HG03103 (cell line): ENCODE measurements around the gene ASPG.

Source experiments
- ATAC-seq: cut with Tn5 transposase; IDR thresholded peaks from one replicate; pipeline ENCODE4 v1.9.1; 2021; ENCODE audit warnings: low read depth; ENCODE audit not compliant: unreplicated experiment

Gene ASPG

DNA sequence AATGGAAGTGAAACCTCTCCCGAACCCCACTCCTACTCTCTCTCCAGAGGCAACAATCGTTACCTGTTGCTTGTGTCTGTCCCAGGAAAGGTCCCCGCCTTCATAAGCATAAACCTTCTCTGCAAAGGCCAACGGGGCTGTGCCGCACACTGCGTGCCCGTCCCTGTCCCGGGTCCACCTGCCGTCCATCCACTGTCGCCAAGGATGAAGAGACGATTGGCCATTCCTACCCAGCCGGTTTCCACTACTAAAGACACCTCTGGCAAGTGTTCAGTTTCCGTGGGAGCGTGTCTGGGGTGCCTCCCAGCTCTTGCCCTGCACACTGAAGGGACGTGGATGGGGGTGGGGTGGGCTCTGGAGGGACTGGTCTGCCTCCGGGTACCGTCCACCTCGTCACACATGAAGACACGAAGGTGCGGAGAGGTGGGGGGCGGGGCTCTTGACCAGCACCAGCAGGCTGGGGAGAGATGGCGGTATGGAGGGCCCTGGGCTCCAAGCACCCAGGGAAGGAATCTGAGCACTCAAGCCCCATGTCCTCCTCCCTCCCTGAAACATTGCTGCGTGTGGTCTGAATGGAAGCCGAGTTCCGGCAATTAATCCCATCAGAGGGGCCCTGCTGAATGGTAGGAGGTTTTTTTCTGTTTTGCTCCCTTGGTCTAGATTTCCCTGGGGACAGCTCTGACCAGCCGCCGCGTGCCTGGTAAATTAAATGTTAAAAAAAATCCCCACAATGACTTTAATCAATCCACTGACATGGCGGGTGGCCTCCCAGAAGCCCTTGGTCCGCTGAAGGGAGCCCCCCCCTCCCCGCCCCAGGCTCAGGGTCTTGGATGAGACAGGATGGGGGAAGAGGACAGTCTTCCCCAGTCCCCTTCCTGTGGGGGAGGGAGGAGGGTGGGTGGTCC, 48.8 kb downstream of the ASPG start:
- no peak for ATAC-seq

DNA sequence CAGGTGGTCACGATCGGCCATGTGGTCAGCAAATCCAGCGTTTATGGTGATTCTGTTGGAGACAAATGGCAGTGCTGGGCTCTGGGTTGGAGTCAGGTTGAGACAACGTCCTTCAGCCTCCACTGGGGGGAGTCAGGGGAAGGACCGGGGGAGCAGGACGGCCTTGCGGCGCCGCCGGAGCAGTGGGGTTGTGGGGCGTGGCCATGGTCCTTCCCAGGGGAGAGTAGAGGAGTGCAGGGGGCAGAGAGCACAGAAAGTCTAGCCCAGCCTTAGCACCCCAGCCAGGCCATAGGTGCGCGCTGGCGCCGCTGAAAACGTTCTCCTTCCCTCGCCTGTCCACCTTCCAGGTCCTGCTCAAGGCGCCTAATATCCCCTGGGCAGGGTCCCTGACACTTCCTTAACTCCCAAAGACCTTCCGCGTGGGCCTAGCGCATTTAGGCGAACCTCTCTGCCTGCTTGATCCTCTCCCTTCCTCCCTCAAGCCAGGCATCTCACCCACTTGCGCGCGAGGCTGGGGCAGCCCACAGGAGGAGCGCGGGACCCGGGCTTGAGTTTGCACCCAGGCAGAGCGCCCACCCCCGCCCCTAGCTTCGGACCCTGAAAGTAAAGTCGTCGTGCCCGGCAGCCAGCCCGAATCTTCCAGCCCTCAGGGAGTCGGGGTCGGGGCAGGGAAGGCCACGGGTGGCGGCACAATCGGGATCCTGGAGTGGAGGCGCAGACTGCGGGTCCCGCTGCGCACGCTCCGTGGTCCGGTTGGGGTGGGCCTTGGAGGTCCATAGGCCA, 49.8 kb downstream of the ASPG start:
- ATAC-seq, result no peak

DNA sequence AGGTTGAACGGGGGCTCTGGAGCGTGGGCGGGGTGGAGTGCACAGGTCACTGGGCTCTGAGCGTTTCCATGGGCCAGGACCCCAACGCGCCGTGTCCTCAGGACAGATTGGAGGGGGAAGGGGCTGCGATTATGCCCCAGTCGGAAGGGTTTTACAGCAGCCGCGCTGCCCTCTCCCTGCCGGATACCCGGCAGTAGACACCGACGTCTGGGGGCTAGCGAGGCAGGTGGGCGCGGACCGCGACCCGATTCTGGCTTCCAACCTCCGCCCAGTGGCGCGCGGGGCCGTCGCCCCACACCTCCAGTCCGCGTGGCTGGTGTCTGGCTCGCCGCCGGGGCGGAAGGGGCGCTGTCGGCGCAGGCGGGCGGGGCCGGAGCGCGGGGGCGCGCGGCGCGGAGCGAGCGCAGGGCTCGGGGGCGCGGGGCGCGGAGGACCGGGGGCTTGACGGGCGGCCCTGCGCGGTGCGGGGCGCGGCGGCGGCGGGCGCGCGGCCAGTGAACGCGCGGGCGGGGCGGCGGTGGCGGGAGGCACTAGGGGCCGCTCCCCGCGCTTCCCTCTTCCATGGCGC, 50.5 kb downstream of the ASPG start:
- ATAC-seq, result no peak

GRCh38 chr14:104136472-104137296, 51.2 kb downstream of the ASPG start:
- ATAC-seq, result no peak

DNA sequence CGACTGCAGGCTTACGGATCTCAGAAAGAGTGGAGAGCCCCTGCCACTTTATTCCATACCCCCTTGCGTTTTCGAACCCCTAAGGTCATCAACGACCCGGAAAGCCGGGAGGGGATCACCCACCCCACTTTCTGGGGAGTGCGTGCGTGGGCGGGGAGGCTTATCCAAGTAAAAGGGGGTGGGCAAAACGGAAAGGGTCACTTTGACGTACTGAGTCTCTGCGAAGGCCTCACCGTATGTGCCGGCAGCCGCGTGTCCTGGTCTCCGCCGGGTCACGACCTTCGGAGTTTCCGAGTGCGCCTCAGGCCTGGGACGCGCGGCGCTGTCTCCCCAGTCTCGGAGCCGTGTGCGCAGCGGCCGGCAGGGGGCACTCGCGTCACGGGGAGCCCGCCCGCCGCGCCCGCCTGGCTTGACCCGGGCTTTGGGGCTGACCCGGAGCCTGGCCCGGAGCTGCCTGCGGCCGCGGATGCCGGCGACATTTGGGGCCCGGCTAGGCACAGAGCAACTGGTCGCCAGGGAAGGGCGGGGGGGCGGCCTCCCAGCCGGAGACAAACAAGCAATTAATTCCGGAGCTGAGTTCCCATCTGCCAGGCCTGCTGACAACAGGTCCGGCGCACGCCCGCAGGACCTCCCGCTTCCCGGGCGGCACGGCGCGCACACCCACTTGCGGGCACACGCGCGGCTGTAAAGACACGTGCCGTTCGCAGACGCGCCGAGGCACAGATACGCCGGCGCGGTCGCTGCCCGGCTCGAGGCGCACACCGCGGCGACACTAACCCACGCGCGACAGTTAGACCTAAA, 52.0 kb downstream of the ASPG start:
- no peak for ATAC-seq

DNA sequence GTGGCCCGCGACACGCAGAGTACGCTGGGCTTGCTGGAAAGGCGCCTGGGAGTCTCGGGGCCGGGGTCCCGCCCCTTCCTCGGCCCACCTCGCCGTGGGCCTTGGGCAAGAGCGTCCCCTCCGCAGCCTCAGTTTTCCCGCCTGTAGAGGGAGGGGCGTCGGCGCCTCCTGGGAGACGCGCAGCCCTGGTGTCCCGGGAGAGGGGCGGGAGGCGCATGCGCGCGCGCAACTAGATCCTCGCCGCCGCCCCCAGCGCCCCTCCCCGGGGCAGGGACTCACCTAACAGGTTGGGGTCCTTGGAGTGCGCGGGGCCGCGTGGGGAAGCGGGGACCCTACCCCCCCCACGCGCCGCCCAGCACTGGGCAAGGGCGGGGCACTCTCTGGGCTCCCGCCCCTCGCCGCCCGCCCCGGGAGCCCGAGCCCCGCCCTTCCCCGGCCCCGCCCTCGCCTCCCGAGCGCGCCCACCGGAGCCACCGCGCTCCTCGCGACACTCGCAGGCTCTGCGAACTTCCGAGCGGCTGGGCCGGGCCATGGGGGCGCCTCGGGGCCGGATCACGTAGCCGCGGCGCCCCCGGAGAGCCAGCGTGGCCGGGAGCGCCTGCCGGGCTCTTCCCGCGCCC, 52.7 kb downstream of the ASPG start, which contains the start of gene KIF26A:
Gene KIF26A, plus strand, starts transcription at position 490 of the 620 bp plus-strand sequence. CDS start 136 bp downstream, outside the sequence.
- no peak for ATAC-seq

GRCh38 chr14:104138718-104139459, 53.4 kb downstream of the ASPG start:
- ATAC-seq, result no peak

GRCh38 chr14:104139460-104140212, 54.1 kb downstream of the ASPG start:
- no peak for ATAC-seq

- no peak for ATAC-seq
Measured at GRCh38 chr14:104140213-104140462, 54.6 kb downstream of the ASPG start.

- no peak for ATAC-seq
Measured at GRCh38 chr14:104140463-104141331, 55.2 kb downstream of the ASPG start.

- no peak for ATAC-seq
Measured at GRCh38 chr14:104141621-104142091, 56.2 kb downstream of the ASPG start.

GRCh38 chr14:104142136-104142945, 56.8 kb downstream of the ASPG start:
- ATAC-seq, result no peak

- ATAC-seq, result no peak
Measured at GRCh38 chr14:104142946-104143470, 57.5 kb downstream of the ASPG start.

DNA sequence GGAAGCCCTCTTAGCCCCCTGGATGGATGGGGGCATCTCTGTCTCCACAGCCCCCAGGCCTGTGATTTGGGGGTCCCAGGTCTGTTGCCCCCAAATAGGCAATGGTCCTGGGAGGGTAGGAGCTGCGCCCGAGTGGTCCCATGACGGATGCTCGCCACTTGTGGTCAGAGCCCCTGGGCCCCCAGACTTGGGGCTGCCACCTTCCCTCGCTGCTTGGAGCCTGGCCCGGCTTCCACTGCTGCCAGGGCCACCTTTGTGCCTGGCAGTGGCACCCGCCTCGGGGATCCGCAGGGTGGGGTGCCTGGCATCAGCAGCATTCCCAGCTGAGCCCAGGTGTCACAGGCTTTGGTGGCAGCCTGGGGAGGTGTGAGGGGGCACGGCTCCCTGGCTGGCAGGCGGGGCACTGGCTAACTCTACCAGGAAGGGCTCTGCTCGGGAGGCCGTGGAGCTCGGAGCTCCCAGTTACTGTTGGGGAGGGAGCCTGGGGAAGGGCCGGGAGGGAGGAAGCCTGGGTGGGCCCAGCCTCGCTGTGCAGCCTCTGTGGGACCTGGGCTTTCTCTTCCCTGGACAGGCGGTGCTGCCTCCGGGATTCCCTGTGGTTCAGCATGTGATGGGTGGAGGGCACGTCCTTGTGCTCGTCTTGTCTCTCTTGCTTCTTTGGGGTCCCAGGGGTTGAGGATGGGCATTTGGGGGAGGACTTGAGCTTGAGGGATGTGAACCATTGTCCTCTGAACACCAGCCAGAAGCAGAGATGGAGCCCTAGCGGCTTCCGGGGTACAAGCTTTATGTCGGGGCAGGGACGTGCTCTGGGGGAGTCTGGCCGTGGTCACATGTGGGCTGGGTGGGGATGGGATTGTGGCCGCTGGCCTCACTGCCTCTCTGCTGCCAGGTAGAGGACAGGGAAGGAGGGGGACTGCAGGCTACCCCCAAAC, 58.3 kb downstream of the ASPG start:
- ATAC-seq, result no peak

- ATAC-seq, result no peak
Measured at GRCh38 chr14:104144453-104144790, 58.9 kb downstream of the ASPG start.
